Mucosa of stomach (tissue), 1 donor: ENCODE results near the gene CDK13.
A peak's percentile ranks its signal among the peaks of the same experiment; 100 is the strongest.

Experiments
- H3K27me3 ChIP-seq: one replicate; pipeline ENCODE4 v1.7.0; 2013; ENCODE audit warnings: mild to moderate bottlenecking, low read length; ENCODE audit not compliant: control insufficient read depth, insufficient read depth
- H3K36me3 ChIP-seq: one replicate; pipeline ENCODE4 v1.7.0; 2013; ENCODE audit warnings: low read length; ENCODE audit not compliant: control insufficient read depth, insufficient read depth
- H3K4me1 ChIP-seq: one replicate; pipeline ENCODE4 v1.7.0; 2013; ENCODE audit warnings: mild to moderate bottlenecking, low read length; ENCODE audit not compliant: control insufficient read depth, insufficient read depth
- H3K4me3 ChIP-seq: one replicate; pipeline ENCODE4 v1.7.0; 2013; ENCODE audit warnings: low read length
- H3K9ac ChIP-seq: one replicate; pipeline ENCODE4 v1.7.0; 2013; ENCODE audit warnings: mild to moderate bottlenecking, low read length, moderate library complexity
- H3K9me3 ChIP-seq: one replicate; pipeline ENCODE4 v1.7.0; 2013; ENCODE audit warnings: mild to moderate bottlenecking, low read length, moderate library complexity; ENCODE audit not compliant: control insufficient read depth
- donor health status: Pancreatic carcinoma.

The CDK13 gene

DNA sequence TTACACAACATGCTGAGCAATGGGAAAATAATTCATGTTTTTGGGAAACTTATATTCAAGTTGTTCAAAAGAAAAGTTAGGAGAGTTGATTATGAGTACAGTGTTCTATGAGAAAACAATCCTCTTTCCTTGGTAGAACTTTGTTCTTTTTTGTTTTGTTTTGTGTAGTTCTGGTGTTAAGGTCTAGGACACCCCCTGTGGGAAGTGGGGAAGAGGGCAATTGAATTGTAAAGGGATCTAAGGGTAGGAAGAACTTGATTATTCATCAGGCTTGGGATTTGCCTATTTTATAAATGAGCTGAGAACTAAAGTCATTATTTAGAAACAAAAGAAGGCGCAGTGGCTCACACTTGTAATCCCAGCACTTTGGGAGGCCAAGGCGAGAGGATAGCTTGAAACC, 25.9 kb upstream of the CDK13 start:
- H3K4me3 ChIP-seq, result no peak overlapping the region
- no peaks in the 10 kb centered on the region for H3K4me1 ChIP-seq
- H3K36me3 ChIP-seq, result no peaks in the 10 kb centered on the region
- peaks cover 3% of the 10 kb centered on the region for H3K27me3 ChIP-seq
- no peak overlapping the region for H3K9ac ChIP-seq
- H3K9me3 ChIP-seq, result no peaks in the 10 kb centered on the region

DNA sequence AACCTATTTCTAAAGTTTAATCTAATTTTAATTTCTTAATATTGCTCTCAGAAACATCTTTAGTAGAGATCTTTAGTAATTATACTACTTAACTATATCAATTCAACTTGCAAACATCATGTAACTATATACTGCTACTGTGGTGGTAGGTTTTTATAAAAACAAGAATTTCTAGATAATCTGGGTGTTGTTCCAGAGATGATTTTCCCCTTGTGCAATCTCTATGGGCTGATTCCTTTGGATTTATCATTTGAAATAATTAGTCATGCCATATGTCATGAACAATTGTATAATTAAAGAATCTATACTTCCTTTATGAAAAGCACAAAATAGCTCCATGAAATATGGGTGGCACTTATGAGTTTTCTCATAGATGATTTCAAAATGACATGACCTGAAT, 23.9 kb upstream of the CDK13 start:
- Histone ChIP-seq H3K9ac (no peak overlapping the region), H3K4me3 (no peak overlapping the region), H3K9me3 (no peaks in the 10 kb centered on the region), H3K4me1 (no peaks in the 10 kb centered on the region), H3K36me3 (no peaks in the 10 kb centered on the region), H3K27me3 (peaks cover 3% of the 10 kb centered on the region)

DNA sequence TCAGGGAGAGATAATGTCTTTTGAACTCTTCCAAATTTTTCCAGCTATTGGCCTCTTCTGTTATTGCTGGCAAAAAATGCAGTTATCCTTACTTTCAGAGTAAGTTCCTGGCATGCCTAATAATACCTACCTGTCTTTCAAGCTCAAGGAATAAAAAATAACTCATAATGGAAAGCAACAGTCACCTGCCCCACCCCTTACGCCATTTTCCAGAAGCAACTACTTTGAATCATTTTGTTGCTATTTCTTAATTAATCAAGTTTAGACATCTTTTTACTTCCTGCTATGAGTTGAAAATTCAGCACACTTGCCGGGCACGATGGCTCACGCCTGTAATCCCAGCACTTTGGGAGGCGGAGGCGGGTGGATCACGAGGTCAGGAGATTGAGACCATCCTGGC, 23.0 kb upstream of the CDK13 start:
- H3K36me3 ChIP-seq, result no peaks in the 10 kb centered on the region
- no peak overlapping the region for H3K9ac ChIP-seq
- H3K9me3 ChIP-seq, result no peaks in the 10 kb centered on the region
- H3K4me3 ChIP-seq, result no peak overlapping the region
- no peaks in the 10 kb centered on the region for H3K27me3 ChIP-seq
- no peaks in the 10 kb centered on the region for H3K4me1 ChIP-seq

DNA sequence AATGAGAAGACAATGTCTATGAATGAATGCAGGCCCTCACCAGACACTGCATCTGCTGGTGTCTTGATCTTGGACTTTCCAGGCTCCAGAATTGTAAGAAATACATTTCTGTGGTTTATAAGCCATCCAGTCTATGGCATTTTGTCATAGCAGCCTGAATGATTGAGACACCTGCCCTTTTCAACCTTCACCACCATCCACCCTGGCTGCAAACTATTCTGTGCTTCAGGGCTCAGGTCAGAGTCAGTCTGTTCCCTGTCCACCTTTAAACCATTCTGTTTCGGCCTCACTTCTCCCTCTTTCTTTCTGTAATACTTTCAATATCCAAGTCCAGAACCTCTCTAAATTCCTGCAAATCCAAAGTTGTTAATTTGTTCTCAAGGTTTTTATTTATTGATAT, 15.9 kb upstream of the CDK13 start:
- Histone ChIP-seq H3K4me3 (no peak overlapping the region), H3K36me3 (no peaks in the 10 kb centered on the region), H3K4me1 (no peaks in the 10 kb centered on the region), H3K27me3 (no peaks in the 10 kb centered on the region), H3K9me3 (no peaks in the 10 kb centered on the region), H3K9ac (no peak overlapping the region)

DNA sequence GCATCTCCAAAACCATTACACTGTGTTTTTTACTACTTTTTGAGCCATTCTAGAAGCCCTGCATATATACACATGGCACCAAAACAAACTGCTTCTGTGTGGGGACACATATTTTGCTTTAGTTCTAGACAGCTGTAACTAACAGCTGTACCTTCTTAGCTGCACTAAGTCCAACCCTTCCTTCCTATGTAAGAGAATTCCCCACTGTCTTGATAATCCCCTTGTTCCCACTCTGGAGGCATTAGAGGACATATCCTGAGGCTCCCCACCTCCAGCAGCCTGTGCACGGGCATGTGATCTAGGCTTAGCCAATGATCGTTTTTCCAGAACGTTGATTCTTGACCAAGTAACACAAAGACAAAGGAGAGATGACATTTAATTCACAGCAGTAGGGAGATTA, 13.3 kb upstream of the CDK13 start:
- Histone ChIP-seq H3K4me3 (no peak overlapping the region), H3K36me3 (no peaks in the 10 kb centered on the region), H3K4me1 (no peaks in the 10 kb centered on the region), H3K27me3 (no peaks in the 10 kb centered on the region), H3K9me3 (no peaks in the 10 kb centered on the region), H3K9ac (no peak overlapping the region)

DNA sequence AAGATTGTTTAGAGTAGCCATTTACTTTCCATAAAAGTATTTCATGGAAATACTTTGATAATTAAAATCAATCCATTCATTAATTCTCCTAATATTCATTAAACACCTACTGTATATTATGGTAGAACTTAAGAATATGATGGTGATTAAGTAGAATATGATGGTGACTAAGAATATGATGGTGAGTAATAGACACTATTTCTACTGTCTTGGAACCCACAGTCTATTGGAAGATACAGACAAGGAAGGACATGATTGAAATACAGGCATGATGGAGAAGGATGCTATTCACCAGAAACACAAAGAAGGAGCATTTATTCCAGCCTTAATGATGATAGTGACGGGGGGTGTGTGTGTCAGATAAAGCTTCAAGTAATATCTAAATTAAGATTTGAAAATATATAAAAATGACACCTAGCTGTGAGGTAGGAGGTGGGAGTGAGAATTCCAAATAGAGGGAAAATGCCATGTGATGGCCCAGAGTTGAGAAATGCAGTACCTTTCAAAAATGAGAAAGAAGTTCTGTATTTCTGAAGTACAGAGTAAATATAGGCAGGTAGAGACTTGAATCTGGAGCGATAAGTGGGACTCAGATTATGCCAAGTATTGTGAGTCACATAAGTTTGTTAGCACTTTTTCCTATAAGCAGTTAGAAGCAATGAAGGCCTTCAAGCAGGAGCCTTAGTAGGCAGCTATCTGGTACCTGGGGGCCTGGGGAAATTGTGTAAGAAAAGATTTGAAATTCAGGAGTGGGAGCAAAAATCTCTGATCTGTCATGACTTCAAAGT, 12.5 kb upstream of the CDK13 start:
- no peaks in the 10 kb centered on the region for H3K9me3 ChIP-seq
- H3K9ac ChIP-seq, result no peak overlapping the region
- H3K27me3 ChIP-seq, result no peaks in the 10 kb centered on the region
- H3K36me3 ChIP-seq, result no peaks in the 10 kb centered on the region
- no peaks in the 10 kb centered on the region for H3K4me1 ChIP-seq
- no peak overlapping the region for H3K4me3 ChIP-seq

DNA sequence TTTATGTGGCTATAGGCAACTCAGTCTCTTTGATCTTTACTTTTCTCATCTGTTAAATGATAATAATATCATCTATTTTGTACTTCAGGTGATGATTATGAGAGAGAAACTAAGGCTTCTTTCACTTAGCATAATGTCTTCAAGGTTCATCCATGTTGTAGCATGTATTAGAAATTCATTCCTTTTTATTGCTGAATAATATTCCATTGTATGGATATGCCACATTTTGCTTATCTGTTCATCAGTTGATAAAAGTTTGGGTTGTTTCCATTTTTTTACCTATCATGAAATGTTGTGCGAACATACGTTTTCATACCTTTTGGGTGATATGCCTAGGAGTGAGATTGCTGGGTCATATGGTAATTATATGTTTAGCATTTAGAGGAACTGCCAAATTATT, 7.2 kb upstream of the CDK13 start:
- Histone ChIP-seq H3K36me3 (no peaks in the 10 kb centered on the region), H3K4me3 (no peak overlapping the region), H3K4me1 (no peaks in the 10 kb centered on the region), H3K27me3 (no peaks in the 10 kb centered on the region), H3K9ac (no peak overlapping the region), H3K9me3 (no peaks in the 10 kb centered on the region)

DNA sequence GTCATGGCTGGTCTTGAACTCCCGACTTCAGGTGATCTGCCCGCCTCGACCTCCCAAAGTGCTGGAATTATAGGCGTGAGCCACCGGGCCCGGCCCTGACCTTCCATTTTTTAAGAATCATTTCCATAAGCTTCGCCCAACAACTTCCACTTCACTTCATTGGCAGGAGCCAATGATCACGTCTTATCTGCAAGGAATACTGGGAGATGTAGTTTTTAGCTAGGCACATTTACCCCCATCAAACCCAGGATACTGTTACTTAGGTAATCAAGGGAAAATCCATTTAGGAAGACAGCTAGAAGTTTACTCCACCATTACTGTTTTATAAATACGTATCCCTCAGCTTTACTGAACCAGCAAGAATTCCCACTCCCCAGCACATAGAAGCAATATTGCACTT, 3.4 kb upstream of the CDK13 start:
- Histone ChIP-seq H3K9ac (no peak overlapping the region), H3K9me3 (no peaks in the 10 kb centered on the region), H3K4me3 (no peak overlapping the region), H3K4me1 (no peaks in the 10 kb centered on the region), H3K27me3 (no peaks in the 10 kb centered on the region), H3K36me3 (no peaks in the 10 kb centered on the region)

DNA sequence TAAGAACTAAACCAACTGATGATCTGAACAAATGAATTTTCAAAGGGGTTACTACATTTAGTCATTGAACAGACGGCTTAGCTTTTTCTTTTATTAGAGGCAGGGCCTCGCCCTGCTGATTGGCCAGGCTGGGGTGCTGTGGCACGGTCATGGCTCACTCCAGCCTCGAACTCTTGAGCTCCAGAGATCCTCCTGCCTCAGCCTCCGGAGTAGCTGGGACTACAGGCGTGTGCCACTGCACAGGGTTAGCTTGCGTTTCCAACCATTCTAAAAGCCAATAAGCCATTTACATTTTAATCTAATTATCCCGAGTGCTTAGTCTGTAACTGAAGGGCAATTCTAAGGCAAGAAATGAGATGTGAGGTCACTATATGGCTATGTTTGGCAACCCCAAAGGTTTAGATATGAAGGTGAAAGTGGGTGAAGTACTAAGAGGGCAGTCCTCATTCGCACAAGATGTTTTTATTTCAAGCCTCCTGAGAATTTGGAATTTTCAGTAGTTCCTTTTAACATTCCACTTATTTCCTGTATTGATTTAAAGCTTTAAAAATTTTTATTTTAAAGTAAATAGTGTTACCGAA, 1.6 kb upstream of the CDK13 start:
- Histone ChIP-seq H3K4me3 (peak overlapping the region; percentile 98), H3K36me3 (no peaks in the 10 kb centered on the region), H3K27me3 (no peaks in the 10 kb centered on the region), H3K4me1 (no peaks in the 10 kb centered on the region), H3K9me3 (no peaks in the 10 kb centered on the region), H3K9ac (peak overlapping the region; percentile 99)

DNA sequence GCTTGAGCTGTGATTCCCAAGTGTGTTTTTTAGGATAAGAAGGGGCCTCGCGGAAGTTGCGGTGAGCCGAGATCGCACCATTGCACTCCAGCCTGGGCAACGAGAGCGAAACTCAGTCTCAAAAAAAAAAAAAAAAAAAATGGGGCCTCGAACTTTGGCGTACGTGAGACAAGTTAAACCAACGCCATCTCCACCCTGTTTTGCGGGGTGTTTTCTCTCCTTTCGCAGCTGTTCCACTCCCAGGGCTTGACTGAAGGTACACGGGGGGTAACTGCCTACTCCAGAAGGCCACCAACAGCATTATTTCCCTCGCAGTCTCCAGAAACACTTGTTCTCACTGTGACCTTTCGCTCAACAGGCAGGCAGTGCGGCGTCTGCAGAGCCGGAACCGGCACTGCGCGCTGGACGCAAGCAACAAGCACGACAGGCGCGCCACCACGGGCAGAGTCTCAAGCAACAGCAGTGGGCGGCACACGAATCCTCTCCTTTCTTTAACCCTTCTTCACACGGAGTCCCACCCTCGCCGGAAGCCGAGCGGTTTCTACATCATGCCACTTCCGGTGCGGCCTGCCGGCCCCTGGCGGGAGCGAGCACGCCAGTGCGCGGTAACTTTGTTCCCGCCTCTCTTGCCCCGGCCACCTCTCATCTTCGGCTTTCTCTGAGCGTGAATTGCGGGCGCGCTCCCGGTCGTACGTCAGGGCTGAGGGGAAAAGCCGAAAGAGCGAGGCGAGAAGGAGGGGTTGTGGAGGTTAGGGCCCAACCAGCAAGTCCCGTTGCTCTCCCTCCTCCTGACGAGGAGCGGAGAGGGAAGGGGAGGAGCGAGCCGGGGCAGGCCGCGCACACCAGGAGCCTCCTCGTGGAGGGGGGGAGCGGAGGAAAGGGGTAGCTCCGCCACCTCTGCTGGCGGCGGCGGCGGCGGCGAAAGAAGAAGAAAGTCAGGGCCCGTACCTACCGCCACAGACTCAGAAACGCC, 814 bp upstream of the CDK13 start:
- H3K36me3 ChIP-seq, result no peaks in the 10 kb centered on the region
- peak overlapping the region; percentile 98 for H3K4me3 ChIP-seq
- H3K27me3 ChIP-seq, result no peaks in the 10 kb centered on the region
- H3K9ac ChIP-seq, result peak overlapping the region; percentile 99
- H3K9me3 ChIP-seq, result no peaks in the 10 kb centered on the region
- H3K4me1 ChIP-seq, result no peaks in the 10 kb centered on the region

DNA sequence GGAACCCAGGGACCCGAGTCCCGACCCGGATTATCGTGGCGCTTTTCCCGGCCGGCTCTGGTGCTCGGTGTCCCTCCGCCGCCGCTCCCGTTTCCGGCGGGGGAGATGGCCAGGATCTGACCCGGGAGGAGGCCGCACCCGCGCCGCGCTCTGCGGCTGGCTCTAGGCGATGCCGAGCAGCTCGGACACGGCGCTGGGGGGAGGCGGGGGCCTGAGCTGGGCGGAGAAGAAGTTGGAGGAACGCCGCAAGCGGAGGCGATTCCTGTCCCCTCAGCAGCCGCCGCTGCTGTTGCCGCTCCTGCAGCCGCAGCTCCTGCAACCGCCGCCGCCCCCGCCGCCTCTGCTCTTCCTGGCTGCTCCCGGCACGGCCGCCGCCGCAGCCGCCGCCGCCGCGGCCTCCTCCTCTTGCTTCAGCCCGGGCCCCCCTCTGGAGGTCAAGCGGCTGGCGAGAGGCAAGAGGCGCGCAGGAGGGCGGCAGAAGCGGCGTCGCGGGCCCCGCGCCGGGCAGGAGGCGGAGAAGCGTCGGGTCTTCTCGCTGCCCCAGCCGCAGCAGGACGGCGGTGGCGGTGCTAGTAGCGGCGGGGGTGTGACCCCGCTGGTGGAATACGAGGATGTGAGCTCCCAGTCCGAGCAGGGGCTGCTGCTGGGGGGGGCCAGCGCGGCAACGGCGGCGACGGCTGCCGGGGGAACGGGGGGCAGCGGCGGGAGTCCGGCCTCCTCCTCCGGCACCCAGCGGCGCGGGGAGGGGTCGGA, 593 bp downstream of the CDK13 start:
- peak overlapping the region; percentile 99 for H3K9ac ChIP-seq
- H3K9me3 ChIP-seq, result no peaks in the 10 kb centered on the region
- peak overlapping the region; percentile 81 for H3K4me3 ChIP-seq
- H3K27me3 ChIP-seq, result no peaks in the 10 kb centered on the region
- H3K4me1 ChIP-seq, result peaks cover 10% of the 10 kb centered on the region
- H3K36me3 ChIP-seq, result no peaks in the 10 kb centered on the region
